ENCODE data around the gene TM4SF4.
"Not testable (repeated sequence)": the region's sequence is repeated elsewhere in the genome, so short reads cannot be mapped to it uniquely, and the experiment has no call there.

- TF ChIP-seq CTCF, POLR2A (IDR thresholded peaks at IDR 0.05): not testable (repeated sequence)
These were observed 29.6 kb upstream of the TM4SF4 start for GRCh38 chr3:149444867-149445266.

Data from vagina (tissue), 2 donors.